ENCODE data around the gene CLN5.
"Not testable (repeated sequence)": the region's sequence is repeated elsewhere in the genome, so short reads cannot be mapped to it uniquely, and the experiment has no call there.

CLN5 gene

GRCh38 chr13:76950101-76950500 is 41.8 kb upstream of the CLN5 start:
- H3K27ac ChIP-seq: no peak overlapping the region
- H3K27me3 ChIP-seq (replicated peaks): no peaks in the 10 kb centered on the region
- in situ Hi-C loops (cut with HindIII; ENCODE audit: low pct_ligation_motif_present, low sequenced_read_pairs): no loop called here
- no peak overlapping the region for H3K4me3 ChIP-seq (ENCODE audit: low read depth, low read length)
- TF ChIP-seq, protein P1, sequence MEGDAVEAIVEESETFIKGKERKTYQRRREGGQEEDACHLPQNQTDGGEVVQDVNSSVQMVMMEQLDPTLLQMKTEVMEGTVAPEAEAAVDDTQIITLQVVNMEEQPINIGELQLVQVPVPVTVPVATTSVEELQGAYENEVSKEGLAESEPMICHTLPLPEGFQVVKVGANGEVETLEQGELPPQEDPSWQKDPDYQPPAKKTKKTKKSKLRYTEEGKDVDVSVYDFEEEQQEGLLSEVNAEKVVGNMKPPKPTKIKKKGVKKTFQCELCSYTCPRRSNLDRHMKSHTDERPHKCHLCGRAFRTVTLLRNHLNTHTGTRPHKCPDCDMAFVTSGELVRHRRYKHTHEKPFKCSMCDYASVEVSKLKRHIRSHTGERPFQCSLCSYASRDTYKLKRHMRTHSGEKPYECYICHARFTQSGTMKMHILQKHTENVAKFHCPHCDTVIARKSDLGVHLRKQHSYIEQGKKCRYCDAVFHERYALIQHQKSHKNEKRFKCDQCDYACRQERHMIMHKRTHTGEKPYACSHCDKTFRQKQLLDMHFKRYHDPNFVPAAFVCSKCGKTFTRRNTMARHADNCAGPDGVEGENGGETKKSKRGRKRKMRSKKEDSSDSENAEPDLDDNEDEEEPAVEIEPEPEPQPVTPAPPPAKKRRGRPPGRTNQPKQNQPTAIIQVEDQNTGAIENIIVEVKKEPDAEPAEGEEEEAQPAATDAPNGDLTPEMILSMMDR (IDR thresholded peaks at IDR 0.05; ENCODE audit: low read depth, low read length, missing control alignments): no peak
- DNase-seq: no peak
- H3K36me3 ChIP-seq (replicated peaks): no peaks in the 10 kb centered on the region

DNA sequence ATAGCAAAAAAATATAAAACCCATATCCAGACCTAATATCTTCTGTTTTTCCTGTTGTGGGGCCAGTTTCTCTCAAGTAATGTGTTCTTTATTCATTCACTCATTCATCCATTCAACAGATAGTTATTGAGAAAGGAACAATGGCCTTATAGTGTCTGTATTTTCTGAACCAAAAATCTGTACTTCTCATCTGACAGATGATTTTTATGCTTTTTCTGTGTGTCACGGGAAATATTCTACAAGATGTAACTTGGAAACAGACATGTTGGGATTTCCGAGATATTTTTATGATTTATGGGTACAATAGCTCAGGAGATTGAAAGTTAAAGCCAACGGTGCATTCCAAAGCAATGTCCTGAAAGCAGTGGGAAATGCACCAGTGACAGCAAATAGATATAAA is 37.9 kb upstream of the CLN5 start:
- H3K36me3 ChIP-seq (replicated peaks): no peaks in the 10 kb centered on the region
- no peak overlapping the region for H3K4me3 ChIP-seq (ENCODE audit: low read depth, low read length)
- in situ Hi-C loops (cut with HindIII; ENCODE audit: low pct_ligation_motif_present, low sequenced_read_pairs): no loop called here
- H3K27me3 ChIP-seq (replicated peaks): no peaks in the 10 kb centered on the region
- TF ChIP-seq, protein P1 (IDR thresholded peaks at IDR 0.05; ENCODE audit: low read depth, low read length, missing control alignments): no peak
- H3K27ac ChIP-seq: no peak overlapping the region
- DNase-seq: no peak

- Histone ChIP-seq H3K27ac (no peak overlapping the region), H3K4me3 (ENCODE audit: low read depth, low read length) (no peak overlapping the region), H3K27me3 (replicated peaks) (no peaks in the 10 kb centered on the region), H3K36me3 (replicated peaks) (no peaks in the 10 kb centered on the region)
- in situ Hi-C loops (cut with HindIII; ENCODE audit: low pct_ligation_motif_present, low sequenced_read_pairs): no loop called here
- TF ChIP-seq, protein P1 (IDR thresholded peaks at IDR 0.05; ENCODE audit: low read depth, low read length, missing control alignments): no peak
- no peak for DNase-seq
Observed at GRCh38 chr13:76954538-76954937, 37.3 kb upstream of the CLN5 start.

GRCh38 chr13:76955193-76955592 is 36.7 kb upstream of the CLN5 start:
- Histone ChIP-seq H3K27ac (no peak overlapping the region), H3K4me3 (ENCODE audit: low read depth, low read length) (no peak overlapping the region), H3K36me3 (replicated peaks) (no peaks in the 10 kb centered on the region), H3K27me3 (replicated peaks) (no peaks in the 10 kb centered on the region)
- TF ChIP-seq, protein P1 (IDR thresholded peaks at IDR 0.05; ENCODE audit: low read depth, low read length, missing control alignments): no peak
- in situ Hi-C loops (cut with HindIII; ENCODE audit: low pct_ligation_motif_present, low sequenced_read_pairs): no loop called here
- no peak for DNase-seq

GRCh38 chr13:76955661-76956060 is 36.2 kb upstream of the CLN5 start:
- Histone ChIP-seq H3K27me3 (replicated peaks) (no peaks in the 10 kb centered on the region), H3K36me3 (replicated peaks) (no peaks in the 10 kb centered on the region), H3K4me3 (ENCODE audit: low read depth, low read length) (no peak overlapping the region), H3K27ac (no peak overlapping the region)
- in situ Hi-C loops (cut with HindIII; ENCODE audit: low pct_ligation_motif_present, low sequenced_read_pairs): no loop called here
- no peak for DNase-seq
- TF ChIP-seq, protein P1 (IDR thresholded peaks at IDR 0.05; ENCODE audit: low read depth, low read length, missing control alignments): no peak

- Histone ChIP-seq H3K27me3 (replicated peaks) (no peaks in the 10 kb centered on the region), H3K27ac (no peak overlapping the region), H3K4me3 (ENCODE audit: low read depth, low read length) (no peak overlapping the region), H3K36me3 (replicated peaks) (no peaks in the 10 kb centered on the region)
- in situ Hi-C loops (cut with HindIII; ENCODE audit: low pct_ligation_motif_present, low sequenced_read_pairs): no loop called here
- TF ChIP-seq, protein P1 (IDR thresholded peaks at IDR 0.05; ENCODE audit: low read depth, low read length, missing control alignments): no peak
- DNase-seq: no peak
Observed at GRCh38 chr13:76958841-76959432, 32.9 kb upstream of the CLN5 start.

- H3K27ac ChIP-seq: not testable (repeated sequence)
Observed at GRCh38 chr13:76959734-76960133, 32.1 kb upstream of the CLN5 start.

More at GRCh38 chr13:76959734-76960133, 32.1 kb upstream of the CLN5 start:
- DNase-seq; H3K4me3 ChIP-seq (ENCODE audit: low read depth, low read length); H3K27me3 ChIP-seq (replicated peaks); H3K36me3 ChIP-seq (replicated peaks); in situ Hi-C loops (cut with HindIII; ENCODE audit: low pct_ligation_motif_present, low sequenced_read_pairs): not testable (repeated sequence)
